Liver (tissue), 9 donors: ENCODE data around the gene ZMAT2. TPM values are rescaled to one million over a fixed set of nuclear protein-coding genes. Genes with fewer than 3 reads are reported as not detected.

ENCODE experiments used
- DNase-seq: peaks from one replicate; pipeline ENCODE4 v3.0.0-alpha.2; 2017; ENCODE audit warnings: low spot score
- H3K27ac ChIP-seq, 2 donors: one replicate each; pipeline ENCODE4 v1.7.0; 2013; ENCODE audit warnings: inconsistent platforms in 2 of 2, low read length in 2 of 2, control low read depth in 1 of 2, low read depth in 1 of 2, mild to moderate bottlenecking in 1 of 2
- H3K27me3 ChIP-seq, 4 donors: one replicate each; pipeline versions ENCODE4 v1.6.1 to v1.7.0; 2013; ENCODE audit warnings: low read length in 3 of 4, inconsistent platforms in 1 of 4, mild to moderate bottlenecking in 1 of 4, moderate library complexity in 1 of 4; ENCODE audit not compliant: control insufficient read depth in 4 of 4, insufficient read depth in 4 of 4
- H3K36me3 ChIP-seq, 4 donors: one replicate each; pipeline versions ENCODE4 v1.6.1 to v1.7.0; 2013; ENCODE audit warnings: low read length in 3 of 4, mild to moderate bottlenecking in 3 of 4, low read depth in 1 of 4, moderate library complexity in 1 of 4; ENCODE audit not compliant: control insufficient read depth in 4 of 4, insufficient read depth in 3 of 4
- H3K4me1 ChIP-seq, 4 donors: one replicate each; pipeline versions ENCODE4 v1.6.1 to v1.7.0; 2013; ENCODE audit warnings: low read length in 3 of 4, mild to moderate bottlenecking in 3 of 4, moderate library complexity in 1 of 4; ENCODE audit not compliant: control insufficient read depth in 4 of 4, insufficient read depth in 4 of 4
- H3K4me3 ChIP-seq, 3 donors: one replicate each; pipeline versions ENCODE4 v1.6.1 to v1.7.0; 2013; ENCODE audit warnings: low read length in 3 of 3, control low read depth in 1 of 3, low read depth in 1 of 3, mild to moderate bottlenecking in 1 of 3
- H3K9ac ChIP-seq, 2 donors: one replicate each; pipeline ENCODE4 v1.7.0; 2013; ENCODE audit warnings: low read length in 2 of 2, mild to moderate bottlenecking in 2 of 2, moderate library complexity in 2 of 2, control low read depth in 1 of 2, low read depth in 1 of 2
- H3K9me3 ChIP-seq, 4 donors: one replicate each; pipeline versions ENCODE4 v1.6.1 to v1.7.0; 2013; ENCODE audit warnings: low read length in 3 of 4; ENCODE audit not compliant: control insufficient read depth in 4 of 4
- ATF3 ChIP-seq: IDR thresholded peaks from 2 replicates; pipeline ENCODE4 v1.6.1; 2016; ENCODE audit warnings: antibody characterized with exemption
- CTCF ChIP-seq: fragments of 150-350 bp; IDR thresholded peaks from 2 replicates; pipeline ENCODE4 v1.5.1; 2017; ENCODE audit warnings: improper control_type of control experiment, low read depth, low read length; ENCODE audit not compliant: missing input control
- EGR1 ChIP-seq, 2 donors: IDR thresholded peaks; 2 replicates each; pipeline ENCODE4 v1.6.1; 2016 to 2018; ENCODE audit warnings: antibody characterized with exemption in 2 of 2, low read depth in 2 of 2
- FOXA1 ChIP-seq: IDR thresholded peaks from 2 replicates; pipeline ENCODE4 v1.6.1; 2016; ENCODE audit warnings: antibody characterized with exemption
- FOXA2 ChIP-seq: IDR thresholded peaks from 2 replicates; pipeline ENCODE4 v1.6.1; 2016; ENCODE audit warnings: antibody characterized with exemption
- GABPA ChIP-seq, 2 donors: IDR thresholded peaks in 1 of 2; conservative IDR thresholded peaks in 1 of 2; 2 replicates each; pipeline ENCODE4 v1.6.1; 2016; ENCODE audit warnings: antibody characterized with exemption in 2 of 2, mild to moderate bottlenecking in 1 of 2, moderate library complexity in 1 of 2
- HNF4A ChIP-seq, 2 donors: conservative IDR thresholded peaks; 2 replicates each; pipeline ENCODE4 v1.6.1; 2016; ENCODE audit warnings: antibody characterized with exemption in 2 of 2, mild to moderate bottlenecking in 2 of 2
- HNF4G ChIP-seq: IDR thresholded peaks from 2 replicates; pipeline ENCODE4 v1.6.1; 2016; ENCODE audit warnings: antibody characterized with exemption
- JUND ChIP-seq, 2 donors: IDR thresholded peaks; 2 replicates each; pipeline ENCODE4 v1.6.1; 2016; ENCODE audit warnings: antibody characterized with exemption in 2 of 2
- MAX ChIP-seq: IDR thresholded peaks from 2 replicates; pipeline ENCODE4 v1.6.1; 2016; ENCODE audit warnings: antibody characterized with exemption
- NR2F2 ChIP-seq: IDR thresholded peaks from 2 replicates; pipeline ENCODE4 v1.6.1; 2016; ENCODE audit warnings: antibody characterized with exemption
- RAD21 ChIP-seq, 2 donors: IDR thresholded peaks; 2 replicates each; pipeline ENCODE4 v1.6.1; 2016; ENCODE audit warnings: antibody characterized with exemption in 2 of 2, mild to moderate bottlenecking in 2 of 2
- REST ChIP-seq: IDR thresholded peaks from 2 replicates; pipeline ENCODE4 v1.6.1; 2016; ENCODE audit warnings: antibody characterized with exemption, mild to moderate bottlenecking
- RXRA ChIP-seq, 2 donors: IDR thresholded peaks; 2 replicates each; pipeline ENCODE4 v1.6.1; 2017 to 2018; ENCODE audit warnings: antibody characterized with exemption in 2 of 2, mild to moderate bottlenecking in 1 of 2
- SP1 ChIP-seq: IDR thresholded peaks from 2 replicates; pipeline ENCODE4 v1.6.1; 2018; ENCODE audit warnings: antibody characterized with exemption, mild to moderate bottlenecking
- TAF1 ChIP-seq: conservative IDR thresholded peaks from 2 replicates; pipeline ENCODE4 v1.6.1; 2016; ENCODE audit warnings: antibody characterized with exemption, mild to moderate bottlenecking
- YY1 ChIP-seq: IDR thresholded peaks from 2 replicates; pipeline ENCODE4 v1.6.1; 2016; ENCODE audit warnings: antibody characterized with exemption, mild to moderate bottlenecking
- ZBTB33 ChIP-seq: IDR thresholded peaks from 2 replicates; pipeline ENCODE4 v1.6.1; 2016; ENCODE audit warnings: antibody characterized with exemption
- WGBS: extraction: QIAGEN DNeasy Blood & Tissue Kit; methylation state at CpG from one replicate; pipeline ENCODE4 v1.1.7; 2013; 5-methylcytosine and 5-hydroxymethylcytosine counted together
- polyA plus RNA-seq, 2 donors: library from polyadenylated mRNA; stranded (reverse) in 1 of 2; unstranded in 1 of 2; fragments of 200-250 nt in 1 of 2; fragments of >200 nt in 1 of 2; fragmentation: Nextera tagmentation in 1 of 2; extraction: Ambion mirVana in 1 of 2; gene quantifications; one replicate each; pipeline versions ENCODE4 v1.2.1 to v1.2.3, GENCODE V29; 2013 to 2015
- total RNA-seq, 2 donors: library from RNA; depleted of rRNA; stranded (reverse); fragments of >200 nt; gene quantifications; one replicate each; pipeline ENCODE4 v1.2.3, GENCODE V29; 2014
- donor health status: healthy.
- donor health status: healthy.
- donor health status: healthy.
- donor health status: healthy.
- donor health status: healthy.

The ZMAT2 gene
- total and polyA plus RNA-seq, 4 donors: 14.5 to 34.3 (median 22.0) TPM

- TF ChIP-seq CTCF (no peak), ATF3 (peak; percentile 99), FOXA2 (no peak), NR2F2 (no peak), YY1 (peak; percentile 49), RXRA (IDR thresholded peaks at IDR 0.05) (no peak), TAF1 (no peak)
Observed at GRCh38 chr5:140725799-140726471, 25.7 kb downstream of the ZMAT2 start (continued).

GRCh38 chr5:140733098-140733497 lies 32.9 kb downstream of the ZMAT2 start:
- no peak overlapping the region for H3K9ac ChIP-seq
- H3K4me1 ChIP-seq: no peaks in the 10 kb centered on the region
- no peak overlapping the region for H3K27ac ChIP-seq
- no peaks in the 10 kb centered on the region for H3K36me3 ChIP-seq
- peaks cover 0 to 5% (median 4%) of the 10 kb centered on the region in 4 donors for H3K27me3 ChIP-seq
- no peaks in the 10 kb centered on the region for H3K9me3 ChIP-seq
- no peak for TF ChIP-seq CTCF
- no peak for TF ChIP-seq JUND (IDR thresholded peaks at IDR 0.05)
- no peak for TF ChIP-seq FOXA1
- no peak for TF ChIP-seq TAF1
- TF ChIP-seq HNF4G: no peak
- TF ChIP-seq NR2F2: no peak
- no peak for TF ChIP-seq GABPA (IDR thresholded peaks at IDR 0.05 in 1 of 2, conservative IDR thresholded peaks at IDR 0.05 in 1 of 2)
- TF ChIP-seq SP1: no peak
- TF ChIP-seq YY1: no peak
- 62% methylated on average over 4 of the region's 4 CpGs for WGBS
- DNase-seq: no peak
- no peak overlapping the region for H3K4me3 ChIP-seq

GRCh38 chr5:140734354-140734753 lies 34.1 kb downstream of the ZMAT2 start:
- DNase-seq: no peak
- Histone ChIP-seq H3K4me3 (no peak overlapping the region), H3K9ac (no peak overlapping the region), H3K36me3 (no peaks in the 10 kb centered on the region), H3K27ac (no peak overlapping the region), H3K9me3 (peaks cover 0 to under 1% (median 0%) of the 10 kb centered on the region in 4 donors), H3K27me3 (peaks cover 0 to 5% (median 4%) of the 10 kb centered on the region in 4 donors), H3K4me1 (no peaks in the 10 kb centered on the region)
- WGBS: 45% methylated on average over 7 of the region's 7 CpGs
- TF ChIP-seq HNF4A (conservative IDR thresholded peaks at IDR 0.05): peak in 1 of 2 donors; percentile 17
- no peak for TF ChIP-seq REST
- no peak for TF ChIP-seq GABPA (IDR thresholded peaks at IDR 0.05 in 1 of 2, conservative IDR thresholded peaks at IDR 0.05 in 1 of 2)
- peak; percentile 76 to 84 for TF ChIP-seq RAD21 (IDR thresholded peaks at IDR 0.05)
- TF ChIP-seq EGR1 (IDR thresholded peaks at IDR 0.05; ENCODE audit: low read depth in 2 of 2): no peak
- no peak for TF ChIP-seq MAX
- no peak for TF ChIP-seq HNF4G
- TF ChIP-seq ATF3: no peak
- TF ChIP-seq ZBTB33: no peak
